Measurements from ENCODE around the gene APLF.

The APLF gene

GRCh38 chr2:68472796-68473414 lies 5.5 kb downstream of the APLF start:
- Histone ChIP-seq H3K36me3 (no peaks in the 10 kb centered on the region), H3K27ac (no peak overlapping the region), H3K4me1 (ENCODE audit: control insufficient read depth in 1 of 2, insufficient read depth in 1 of 2, low read depth in 1 of 2, low read length in 1 of 2) (peaks cover 2% of the 10 kb centered on the region in 2 experiments), H3K4me3 (ENCODE audit: low read depth in 1 of 2, low read length in 1 of 2) (no peak overlapping the region), H3K27me3 (no peaks in the 10 kb centered on the region), H3K9me3 (no peaks in the 10 kb centered on the region)
- no peak for TF ChIP-seq CTCF (IDR thresholded peaks at IDR 0.05)

- H3K9me3 ChIP-seq: no peaks in the 10 kb centered on the region
- no peak overlapping the region for H3K27ac ChIP-seq
- no peak overlapping the region for H3K4me3 ChIP-seq (ENCODE audit: low read depth in 1 of 2, low read length in 1 of 2)
- H3K27me3 ChIP-seq: no peaks in the 10 kb centered on the region
- H3K36me3 ChIP-seq: no peaks in the 10 kb centered on the region
- TF ChIP-seq CTCF (IDR thresholded peaks at IDR 0.05): no peak
- no peaks in the 10 kb centered on the region for H3K4me1 ChIP-seq (ENCODE audit: control insufficient read depth in 1 of 2, insufficient read depth in 1 of 2, low read depth in 1 of 2, low read length in 1 of 2)
Observed at GRCh38 chr2:68475110-68475509, 7.7 kb downstream of the APLF start.

GRCh38 chr2:68475576-68475975 lies 8.2 kb downstream of the APLF start:
- Histone ChIP-seq H3K36me3 (no peaks in the 10 kb centered on the region), H3K27me3 (no peaks in the 10 kb centered on the region), H3K4me1 (ENCODE audit: control insufficient read depth in 1 of 2, insufficient read depth in 1 of 2, low read depth in 1 of 2, low read length in 1 of 2) (no peaks in the 10 kb centered on the region), H3K27ac (no peak overlapping the region), H3K9me3 (no peaks in the 10 kb centered on the region), H3K4me3 (ENCODE audit: low read depth in 1 of 2, low read length in 1 of 2) (no peak overlapping the region)
- no peak for TF ChIP-seq CTCF (IDR thresholded peaks at IDR 0.05)

DNA sequence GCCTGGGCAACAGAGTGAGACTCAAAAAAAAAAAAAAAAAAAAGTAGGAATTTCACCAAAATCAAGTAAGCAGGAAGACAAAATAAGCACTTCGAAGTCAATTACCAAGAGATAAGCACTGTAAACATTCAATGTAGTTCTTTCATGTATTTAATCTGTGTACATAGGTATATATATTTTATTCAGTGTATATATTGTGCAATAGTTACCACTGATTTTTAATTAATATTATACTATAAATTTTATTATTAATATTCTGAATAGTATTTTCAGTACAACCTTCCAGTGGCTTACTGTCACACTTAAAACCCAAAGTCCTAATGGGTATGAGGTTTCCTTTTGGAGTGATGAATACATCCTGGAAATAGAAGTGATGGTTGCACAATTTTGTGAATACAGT lies 9.1 kb downstream of the APLF start:
- Histone ChIP-seq H3K27ac (no peak overlapping the region), H3K9me3 (no peaks in the 10 kb centered on the region), H3K4me1 (ENCODE audit: control insufficient read depth in 1 of 2, insufficient read depth in 1 of 2, low read depth in 1 of 2, low read length in 1 of 2) (no peaks in the 10 kb centered on the region), H3K27me3 (no peaks in the 10 kb centered on the region), H3K36me3 (no peaks in the 10 kb centered on the region), H3K4me3 (ENCODE audit: low read depth in 1 of 2, low read length in 1 of 2) (no peak overlapping the region)
- no peak for TF ChIP-seq CTCF (IDR thresholded peaks at IDR 0.05)

DNA sequence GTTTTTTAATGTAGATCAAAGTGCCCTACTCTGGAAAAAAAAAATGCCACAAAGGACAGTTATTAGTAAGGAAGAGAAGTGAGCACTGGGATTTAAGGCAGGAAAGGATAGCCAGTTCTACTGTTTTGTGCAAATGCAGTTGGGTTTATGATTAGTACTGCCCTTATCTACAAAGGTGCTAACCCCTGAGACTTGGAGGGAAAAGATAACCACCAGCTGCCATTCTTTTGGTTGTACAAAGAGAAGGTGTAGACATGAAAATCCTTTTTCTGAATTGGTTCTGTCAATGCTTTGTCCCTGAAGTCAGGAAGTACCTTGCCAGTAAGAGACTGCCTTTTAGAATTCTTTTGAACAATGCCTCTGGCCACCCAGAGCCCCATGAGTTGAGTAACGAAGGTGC lies 11.3 kb downstream of the APLF start:
- H3K9me3 ChIP-seq: no peaks in the 10 kb centered on the region
- H3K36me3 ChIP-seq: no peaks in the 10 kb centered on the region
- TF ChIP-seq CTCF (IDR thresholded peaks at IDR 0.05): no peak
- H3K27ac ChIP-seq: no peak overlapping the region
- no peaks in the 10 kb centered on the region for H3K4me1 ChIP-seq (ENCODE audit: control insufficient read depth in 1 of 2, insufficient read depth in 1 of 2, low read depth in 1 of 2, low read length in 1 of 2)
- no peak overlapping the region for H3K4me3 ChIP-seq (ENCODE audit: low read depth in 1 of 2, low read length in 1 of 2)
- H3K27me3 ChIP-seq: no peaks in the 10 kb centered on the region
